NCI-H1694 treated with DMSO at 0.1 percent for 48 hours (cell line): ENCODE data around the gene ICAM1.
A peak's percentile ranks its signal among the peaks of the same experiment; 100 is the strongest.

ENCODE experiments used
- DNase-seq: peaks from one replicate; lab custom pipeline; 2025; lab: John Stamatoyannopoulos, UW

Gene ICAM1

DNA sequence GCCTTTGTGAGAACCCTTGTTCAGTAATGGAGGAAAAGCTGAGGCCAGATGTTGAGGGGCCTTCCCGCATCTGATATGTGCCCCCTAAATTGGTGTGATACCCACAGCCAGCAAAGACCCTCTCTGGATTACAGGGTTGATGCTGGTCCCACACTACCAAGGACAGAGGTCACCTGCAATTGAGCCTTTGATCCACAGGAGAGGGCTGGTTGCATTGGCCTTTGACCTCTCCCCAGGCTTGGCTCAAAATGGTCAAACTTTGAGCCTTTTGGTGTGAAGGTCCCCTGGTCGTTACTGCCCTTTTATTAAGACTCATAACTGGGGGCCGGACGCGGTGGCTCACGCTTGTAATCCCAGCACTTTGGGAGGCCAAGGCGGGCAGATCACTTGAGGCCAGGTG lies 27.3 kb upstream of the ICAM1 start:
- DNase-seq, result no peak

DNA sequence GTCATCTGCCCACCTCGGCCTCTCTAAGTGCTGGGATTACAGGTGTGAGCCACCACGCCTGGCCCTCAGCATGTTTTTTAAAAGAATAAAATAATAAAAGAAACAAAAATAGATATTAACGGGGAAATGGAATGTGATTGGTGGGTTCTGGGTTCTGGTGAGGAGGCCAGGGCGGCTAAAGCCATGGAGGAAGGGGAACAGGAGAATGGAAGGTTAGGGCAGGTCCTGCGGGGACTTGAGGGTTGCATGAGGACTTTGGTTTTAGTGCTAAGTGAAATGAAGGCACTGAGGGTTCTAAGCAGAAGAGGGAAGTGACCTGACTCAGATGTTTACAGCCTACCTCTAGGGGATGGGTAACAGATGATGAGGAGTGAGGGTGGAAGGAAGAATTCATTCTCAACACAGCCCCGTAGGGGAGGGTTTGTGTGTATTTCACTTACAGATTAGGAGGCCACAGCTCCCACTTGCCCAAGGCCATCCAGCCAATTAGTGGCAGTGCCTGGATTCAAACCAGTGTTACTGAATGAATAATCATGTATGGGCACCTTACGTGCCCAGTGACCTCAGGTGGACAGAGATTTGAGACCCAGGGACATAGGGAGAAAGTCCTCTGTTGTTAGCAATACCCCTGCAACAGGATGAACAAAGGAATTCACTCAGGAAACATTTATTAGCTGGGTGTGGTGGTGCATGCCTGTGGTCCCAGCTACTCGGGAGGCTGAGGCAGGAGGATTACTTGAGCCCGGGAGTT lies 25.6 kb upstream of the ICAM1 start:
- no peak for DNase-seq

- DNase-seq, result no peak
These were observed 24.4 kb upstream of the ICAM1 start for GRCh38 chr19:10246511-10246910.

GRCh38 chr19:10251792-10252694 lies 18.9 kb upstream of the ICAM1 start, which contains the start of gene MRPL4:
Gene MRPL4, plus strand, starts transcription at chr19:10252214. Its CDS starts 40 bp downstream, at chr19:10252254.
- DNase-seq, result peak; percentile 98

GRCh38 chr19:10252707-10253106 lies 18.2 kb upstream of the ICAM1 start:
- no peak for DNase-seq

DNA sequence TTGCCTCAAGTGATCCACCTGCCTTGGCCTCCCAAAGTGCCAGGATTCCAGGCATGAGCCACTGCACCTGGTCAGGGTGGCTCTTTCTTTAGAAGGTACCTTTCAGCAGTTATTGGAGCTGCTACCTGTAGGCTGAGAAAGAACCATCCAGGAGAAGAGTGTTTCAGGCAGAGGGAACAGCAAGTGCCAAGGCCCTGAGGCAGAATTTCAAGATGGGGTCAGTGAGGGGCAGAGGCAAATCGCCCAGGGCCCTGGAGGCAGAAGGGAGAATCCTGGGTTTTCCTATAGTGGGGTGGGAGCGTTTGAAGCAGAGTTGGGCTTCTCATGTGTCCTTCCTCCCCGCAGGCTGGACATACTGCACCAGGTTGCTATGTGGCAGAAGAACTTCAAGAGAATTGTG lies 16.7 kb upstream of the ICAM1 start:
- no peak for DNase-seq

DNA sequence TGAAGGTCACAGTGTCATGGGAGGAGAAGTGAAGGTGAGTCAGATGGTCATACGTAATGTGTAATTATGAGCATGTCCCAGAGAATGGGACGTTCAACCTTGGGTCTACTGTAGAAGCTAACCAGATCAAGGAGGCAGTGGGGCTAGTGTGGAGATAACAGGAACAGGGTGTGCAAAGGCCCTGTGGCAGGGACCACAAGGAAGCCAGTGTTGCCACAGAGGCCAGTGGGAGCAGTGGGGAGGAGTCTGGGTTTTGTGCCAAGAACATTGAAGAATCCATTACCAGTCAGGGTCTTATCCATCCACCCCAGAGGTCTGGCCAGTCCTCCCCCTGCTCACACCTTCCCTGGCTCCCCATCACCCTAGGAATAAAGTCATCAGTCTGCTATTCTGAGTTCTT lies 15.6 kb upstream of the ICAM1 start:
- DNase-seq, result no peak

- DNase-seq, result no peak
These were observed 14.4 kb upstream of the ICAM1 start for GRCh38 chr19:10256551-10256950.

DNA sequence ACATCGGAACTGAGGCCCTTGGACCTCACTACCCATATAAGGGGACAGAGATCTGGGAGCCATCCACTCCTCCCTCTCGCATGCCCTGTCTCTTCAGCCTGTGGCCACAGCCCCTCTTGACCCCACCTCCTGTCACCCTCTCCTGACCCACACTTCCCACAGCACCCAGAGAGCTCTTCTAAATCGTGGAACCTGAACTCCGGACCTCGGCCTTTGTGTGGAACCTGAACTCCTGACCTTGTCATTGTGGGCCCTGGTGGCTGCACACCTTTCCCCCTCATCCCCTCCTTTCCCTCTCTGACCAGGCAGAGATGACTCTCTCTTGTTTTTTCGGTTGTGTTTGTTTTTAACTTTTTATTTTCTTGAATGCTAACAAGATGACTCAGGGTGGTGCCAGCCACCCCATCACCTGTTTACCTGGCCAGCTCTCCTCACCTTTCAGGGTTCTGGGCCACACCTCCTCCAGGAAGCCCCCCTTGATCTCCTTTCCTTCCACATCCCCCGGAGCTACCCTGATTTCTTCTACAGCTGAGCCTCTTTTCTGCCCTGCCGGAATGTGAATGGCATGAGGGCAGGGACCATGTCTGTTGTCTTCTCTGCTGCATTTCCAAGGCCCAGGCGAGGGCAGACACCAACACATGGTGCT lies 13.8 kb upstream of the ICAM1 start:
- DNase-seq, result no peak

DNA sequence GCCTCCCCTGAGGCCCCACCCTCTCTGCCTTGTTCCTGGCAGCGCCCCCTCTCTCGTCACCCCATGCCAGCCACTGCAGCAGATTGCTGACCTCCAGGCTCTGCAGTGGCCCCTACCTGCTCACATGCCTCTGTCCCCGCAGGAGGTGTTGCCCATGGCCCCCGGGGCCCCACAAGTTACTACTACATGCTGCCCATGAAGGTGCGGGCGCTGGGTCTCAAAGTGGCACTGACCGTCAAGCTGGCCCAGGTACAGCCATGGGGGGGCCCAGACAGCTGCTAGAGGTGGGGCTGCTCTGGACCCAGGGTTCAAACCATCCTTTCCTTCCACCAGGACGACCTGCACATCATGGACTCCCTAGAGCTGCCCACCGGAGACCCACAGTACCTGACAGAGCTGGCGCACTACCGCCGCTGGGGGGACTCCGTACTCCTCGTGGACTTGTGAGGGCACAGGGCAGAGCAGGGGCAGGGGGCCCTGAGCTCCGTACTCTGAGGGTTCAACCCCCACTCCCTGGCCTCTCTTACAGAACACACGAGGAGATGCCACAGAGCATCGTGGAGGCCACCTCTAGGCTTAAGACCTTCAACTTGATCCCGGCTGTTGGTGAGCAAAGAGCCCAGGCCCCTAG lies 12.7 kb upstream of the ICAM1 start:
- DNase-seq, result no peak

DNA sequence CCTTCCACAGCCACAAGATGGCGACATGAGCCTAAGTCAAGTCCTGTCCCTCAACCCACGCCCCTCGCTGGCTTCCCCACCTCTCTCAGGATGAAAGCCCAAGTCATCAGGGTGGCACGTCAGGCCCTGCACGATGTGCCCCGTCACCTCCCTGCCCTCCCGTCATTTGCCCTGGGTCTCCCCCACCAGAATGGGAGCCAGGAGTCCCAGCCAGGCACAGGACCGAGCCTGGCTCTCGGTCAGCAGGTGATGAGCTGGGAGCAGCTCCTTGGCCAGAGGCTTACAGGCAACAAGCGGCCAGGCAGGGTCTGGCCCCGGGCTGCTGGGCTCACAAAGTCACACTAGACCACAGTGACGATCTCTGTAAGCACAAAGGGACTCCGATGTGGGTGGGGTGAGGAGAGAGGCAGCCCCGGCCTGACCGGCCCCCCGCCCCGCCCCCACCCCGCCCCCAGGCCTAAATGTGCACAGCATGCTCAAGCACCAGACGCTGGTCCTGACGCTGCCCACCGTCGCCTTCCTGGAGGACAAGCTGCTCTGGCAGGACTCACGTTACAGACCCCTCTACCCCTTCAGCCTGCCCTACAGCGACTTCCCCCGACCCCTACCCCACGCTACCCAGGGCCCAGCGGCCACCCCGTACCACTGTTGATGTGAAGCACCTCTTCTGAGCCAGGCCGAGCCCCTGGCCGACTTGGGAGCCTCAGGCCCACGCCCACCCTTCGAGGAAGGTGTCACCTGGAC lies 11.6 kb upstream of the ICAM1 start:
- DNase-seq, result peak; percentile 81

DNA sequence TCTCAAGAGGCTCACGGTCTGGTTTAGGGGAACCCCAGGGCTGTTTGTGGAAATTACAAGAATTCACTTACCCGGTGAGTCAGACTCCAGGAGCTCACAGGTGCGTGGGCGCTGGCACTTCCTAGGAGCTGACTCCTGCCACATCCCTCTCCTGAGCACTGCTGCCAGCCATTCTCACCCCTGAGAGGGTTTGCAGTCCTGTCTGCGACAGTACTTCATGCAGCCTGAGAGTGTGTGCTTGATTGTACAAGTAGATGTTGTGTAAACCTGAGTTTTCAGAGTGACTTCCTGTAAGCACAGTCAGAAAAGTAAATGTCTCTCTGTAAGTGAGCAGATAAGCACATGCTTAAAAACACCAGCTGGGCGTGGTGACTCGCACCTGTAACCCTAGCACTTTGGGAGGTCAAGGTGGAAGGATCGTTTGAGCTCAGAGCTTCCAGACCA lies 10.8 kb upstream of the ICAM1 start:
- DNase-seq, result no peak

- no peak for DNase-seq
These were observed 8.1 kb upstream of the ICAM1 start for GRCh38 chr19:10262771-10263170.

DNA sequence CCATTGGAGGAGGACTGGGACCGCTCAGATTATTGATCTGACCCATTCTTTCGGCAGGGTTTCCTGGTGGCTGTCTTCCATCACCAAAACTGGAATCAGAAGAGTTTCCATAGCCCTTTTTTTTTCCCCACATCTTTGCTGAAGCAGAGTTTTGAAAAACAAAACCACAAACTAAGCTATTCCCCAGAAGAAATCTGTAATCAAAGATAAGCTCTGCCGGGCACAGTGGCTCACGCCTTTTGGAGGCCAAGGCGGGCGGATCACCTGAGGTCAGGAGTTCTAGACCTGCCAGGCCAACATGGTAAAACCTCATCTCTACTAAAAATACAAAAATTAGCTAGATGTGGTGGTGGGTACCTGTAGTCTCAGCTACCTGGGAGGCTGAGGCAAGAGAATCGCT lies 4.2 kb upstream of the ICAM1 start:
- no peak for DNase-seq

DNA sequence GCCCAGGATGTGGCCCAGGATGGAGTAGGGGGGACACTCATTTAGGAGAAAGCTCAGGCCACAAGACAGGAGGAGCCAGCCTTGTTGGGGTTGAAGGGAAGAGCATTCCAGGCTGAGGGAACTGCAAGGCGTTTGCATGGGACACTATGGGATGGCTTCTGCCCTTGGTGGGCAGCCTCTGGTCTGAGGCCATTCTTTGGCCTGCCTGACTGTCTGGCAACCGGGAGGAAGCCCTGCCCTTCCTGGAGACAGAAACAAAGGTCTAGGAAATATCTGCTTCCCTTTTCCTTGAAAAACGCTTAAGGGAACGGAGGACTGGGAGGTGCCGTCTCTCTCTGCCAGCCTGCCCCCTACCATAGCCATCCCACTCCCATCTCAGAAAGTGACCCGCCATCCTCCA lies 2.8 kb upstream of the ICAM1 start:
- no peak for DNase-seq

GRCh38 chr19:10269333-10270179 lies 1.4 kb upstream of the ICAM1 start:
- peak; percentile 40 for DNase-seq

DNA sequence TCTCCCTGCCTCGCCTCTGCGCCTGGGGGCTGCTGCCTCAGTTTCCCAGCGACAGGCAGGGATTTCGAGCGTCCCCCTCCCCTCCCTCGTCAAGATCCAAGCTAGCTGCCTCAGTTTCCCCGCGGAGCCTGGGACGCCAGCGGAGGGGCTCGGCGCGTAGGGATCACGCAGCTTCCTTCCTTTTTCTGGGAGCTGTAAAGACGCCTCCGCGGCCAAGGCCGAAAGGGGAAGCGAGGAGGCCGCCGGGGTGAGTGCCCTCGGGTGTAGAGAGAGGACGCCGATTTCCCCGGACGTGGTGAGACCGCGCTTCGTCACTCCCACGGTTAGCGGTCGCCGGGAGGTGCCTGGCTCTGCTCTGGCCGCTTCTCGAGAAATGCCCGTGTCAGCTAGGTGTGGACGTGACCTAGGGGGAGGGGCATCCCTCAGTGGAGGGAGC lies 722 bp upstream of the ICAM1 start:
- DNase-seq, result no peak

DNA sequence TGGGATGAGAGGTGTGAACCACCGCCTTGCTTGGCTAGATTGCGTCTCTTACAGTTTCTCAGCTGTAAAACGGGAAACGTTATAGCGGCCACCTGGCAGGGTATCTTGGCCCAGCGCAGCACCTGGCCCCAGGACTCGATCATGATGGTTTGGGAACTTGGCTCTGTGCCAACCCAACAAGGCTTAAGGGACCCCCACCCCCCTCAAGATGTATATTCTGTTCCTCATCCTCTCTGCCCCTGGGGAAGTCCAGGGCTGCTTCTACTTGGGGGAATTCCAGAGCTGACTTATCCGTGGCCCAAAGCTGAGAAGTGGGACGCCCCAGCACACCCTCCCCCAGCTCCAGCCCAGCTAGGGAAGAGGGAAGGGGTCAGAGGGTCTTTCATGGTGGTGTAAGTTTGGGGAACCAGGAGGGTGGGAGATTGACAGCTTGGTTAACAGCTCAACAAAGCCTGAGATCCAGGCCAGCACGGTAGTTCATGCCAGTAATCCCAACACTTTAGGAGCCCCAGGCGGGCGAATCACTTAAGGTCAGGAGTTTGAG lies 695 bp downstream of the ICAM1 start:
- DNase-seq, result no peak

DNA sequence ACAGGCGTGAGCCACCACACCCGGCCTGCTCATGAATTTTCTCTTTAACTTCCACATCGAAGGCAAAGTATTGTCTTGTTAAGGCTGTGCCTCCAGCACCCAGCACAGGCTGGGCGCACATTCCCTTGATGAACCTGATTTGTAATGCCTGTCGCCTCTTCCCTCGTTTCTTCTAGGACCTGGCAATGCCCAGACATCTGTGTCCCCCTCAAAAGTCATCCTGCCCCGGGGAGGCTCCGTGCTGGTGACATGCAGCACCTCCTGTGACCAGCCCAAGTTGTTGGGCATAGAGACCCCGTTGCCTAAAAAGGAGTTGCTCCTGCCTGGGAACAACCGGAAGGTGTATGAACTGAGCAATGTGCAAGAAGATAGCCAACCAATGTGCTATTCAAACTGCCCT lies 3.7 kb downstream of the ICAM1 start:
- no peak for DNase-seq
